Immature natural killer cell (primary cell): ENCODE results near the gene IL18. TPM values are rescaled to one million over a fixed set of nuclear protein-coding genes. Genes with fewer than 3 reads are reported as not detected.
A peak's percentile ranks its signal among the peaks of the same experiment; 100 is the strongest.
"Not testable (repeated sequence)": the region's sequence is repeated elsewhere in the genome, so short reads cannot be mapped to it uniquely, and the experiment has no call there.

ENCODE experiments used
- DNase-seq, 3 donors: peaks; one replicate each; pipeline ENCODE4 v3.0.0; 2022; ENCODE audit warnings: mixed read lengths in 1 of 3
- H3K27ac Mint-ChIP-seq, 6 donors: one replicate each; pipeline ENCODE4 v1.8.0; 2020; ENCODE audit warnings: mixed read lengths in 6 of 6, mild to moderate bottlenecking in 5 of 6, inconsistent platforms in 4 of 6, moderate library complexity in 3 of 6
- H3K27me3 Mint-ChIP-seq, 3 donors: one replicate each; pipeline ENCODE4 v1.8.0; 2020 to 2021; ENCODE audit warnings: low read depth in 3 of 3, mild to moderate bottlenecking in 3 of 3, mixed read lengths in 3 of 3, moderate library complexity in 3 of 3, inconsistent platforms in 1 of 3
- H3K36me3 Mint-ChIP-seq, 3 donors: one replicate each; pipeline ENCODE4 v1.8.0; 2020; ENCODE audit warnings: mixed read lengths in 3 of 3, inconsistent platforms in 2 of 3, mild to moderate bottlenecking in 2 of 3
- H3K4me1 Mint-ChIP-seq, 2 donors: one replicate each; pipeline ENCODE4 v1.8.0; 2020; ENCODE audit warnings: inconsistent platforms in 2 of 2, mild to moderate bottlenecking in 2 of 2, mixed read lengths in 2 of 2, moderate library complexity in 1 of 2
- H3K4me3 Mint-ChIP-seq, 5 donors: one replicate each; pipeline ENCODE4 v1.8.0; 2020; ENCODE audit warnings: mild to moderate bottlenecking in 5 of 5, mixed read lengths in 5 of 5, inconsistent platforms in 3 of 5, moderate library complexity in 3 of 5
- H3K9me3 Mint-ChIP-seq, 6 donors: one replicate each; pipeline ENCODE4 v1.8.0; 2020; ENCODE audit warnings: mild to moderate bottlenecking in 6 of 6, mixed read lengths in 6 of 6, inconsistent platforms in 4 of 6, moderate library complexity in 3 of 6
- polyA plus RNA-seq, 3 donors: library from polyadenylated mRNA; unstranded; fragments of 300-500 nt; fragmentation: Illumina TruSeq; gene quantifications; one replicate each; pipeline ENCODE4 v1.2.3, GENCODE V29; 2021

IL18 gene
- polyA plus RNA-seq, result 10 to 100 TPM in 2 of 3 donors, 1 to 10 TPM in 1; 6.8 to 20.4 (median 11.2) TPM

DNA sequence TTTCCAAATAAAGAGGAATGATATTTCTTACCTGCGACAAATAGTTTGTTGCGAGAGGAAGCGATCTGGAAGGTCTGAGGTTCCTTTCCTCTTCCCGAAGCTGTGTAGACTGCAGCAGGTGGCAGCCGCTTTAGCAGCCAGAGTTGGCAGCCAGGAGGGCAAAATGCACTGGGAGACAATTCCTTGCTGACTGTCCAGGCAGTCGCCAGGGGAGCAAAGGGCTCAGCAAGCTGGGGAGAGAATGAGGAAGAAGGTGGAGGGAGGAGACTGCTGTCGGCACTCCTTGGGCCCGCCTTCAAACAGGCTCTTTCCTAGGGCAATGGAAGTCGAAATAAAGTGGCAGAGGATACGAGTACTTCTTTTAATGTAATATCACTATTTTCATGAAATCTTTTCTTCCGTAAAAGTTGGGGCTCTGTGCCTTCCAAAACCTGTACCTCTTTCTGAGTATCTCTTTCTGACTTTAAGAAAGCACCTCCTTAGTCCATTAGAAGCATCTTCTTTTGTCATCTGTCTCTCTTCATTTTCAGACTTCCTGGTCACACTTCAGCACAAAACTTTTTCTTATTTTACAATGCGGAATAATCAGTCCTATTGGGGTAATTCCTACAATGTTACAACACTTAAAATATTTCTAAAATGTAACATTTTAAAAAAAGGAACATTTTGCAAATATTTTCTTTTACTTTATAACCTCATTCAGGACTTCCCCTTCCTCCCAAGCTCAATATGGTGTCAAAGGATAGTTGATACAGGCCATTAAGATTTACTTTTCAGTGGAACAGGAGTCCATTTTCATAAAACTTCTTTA lies at the start of gene IL18:
Gene IL18 (minus strand): TSS at position 220 of the 811 bp plus-strand sequence. CDS start 9,041 bp downstream, outside the sequence.
- no peaks in the 10 kb centered on the region for H3K9me3 Mint-ChIP-seq
- H3K27ac Mint-ChIP-seq, result peak within 1 kb of the TSS; percentile 62 to 88 (median 75)

DNA sequence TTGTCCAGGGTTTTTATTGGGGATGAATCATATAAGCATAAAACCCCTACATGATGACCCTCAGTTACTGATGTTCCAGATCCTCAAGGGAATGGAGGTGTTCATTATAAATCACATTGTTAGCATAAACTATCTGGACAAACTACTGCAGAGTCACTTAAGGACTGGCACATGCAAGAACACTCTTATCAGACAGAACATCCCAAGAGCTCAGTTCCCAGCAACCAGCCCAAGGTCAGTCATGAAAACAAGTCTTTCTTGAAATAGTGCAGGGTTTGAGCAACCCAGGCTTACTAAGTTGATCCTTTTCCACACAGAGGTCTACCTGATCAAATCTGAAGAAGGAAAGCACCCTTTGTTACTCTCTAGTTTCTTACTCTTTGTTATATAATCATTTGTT lies 48.8 kb upstream of the IL18 start:
- H3K27me3 Mint-ChIP-seq, result peaks cover 0 to 2% (median 0%) of the 10 kb centered on the region in 3 donors
- DNase-seq, result no peak
- no peaks in the 10 kb centered on the region for H3K9me3 Mint-ChIP-seq
- H3K4me3 Mint-ChIP-seq, result no peak overlapping the region
- no peaks in the 10 kb centered on the region for H3K36me3 Mint-ChIP-seq
- peaks cover 0 to 14% of the 10 kb centered on the region in 2 donors for H3K4me1 Mint-ChIP-seq
- H3K27ac Mint-ChIP-seq, result no peak overlapping the region

More for the DNA sequence above, at the start of gene IL18:
- Mint-ChIP-seq H3K36me3 (peaks cover 0 to 13% (median 4%) of the 10 kb centered on the region in 3 donors), H3K4me3 (peak within 1 kb of the TSS; percentile 80 to 93 (median 89)), H3K27me3 (peaks cover 0 to 7% (median 4%) of the 10 kb centered on the region in 3 donors), H3K4me1 (peaks cover 26 to 61% of the 10 kb centered on the region in 2 donors)
- DNase-seq, result peak in 1 of 3 donors; percentile 12

DNA sequence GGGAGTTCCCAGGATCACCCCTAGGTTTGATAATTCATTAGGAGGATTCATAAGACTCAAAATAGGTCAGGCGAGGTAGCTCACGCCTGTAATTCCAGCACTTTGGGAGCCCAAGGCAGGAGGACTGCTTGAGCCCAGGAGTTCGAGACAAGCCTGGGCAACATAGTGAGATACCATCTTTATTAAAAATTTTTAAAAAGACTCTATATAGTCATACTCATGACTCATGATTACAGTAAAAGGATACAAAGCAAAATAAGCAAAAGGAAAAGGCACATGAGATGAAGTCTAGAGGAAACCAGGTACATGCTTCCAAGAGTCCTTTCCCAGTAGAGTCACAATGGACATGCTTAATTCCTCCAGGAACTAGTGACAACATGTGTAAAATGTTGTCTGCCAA lies 48.4 kb upstream of the IL18 start:
- H3K4me1 Mint-ChIP-seq, result peaks cover 0 to 14% of the 10 kb centered on the region in 2 donors
- peaks cover 0 to 4% (median 0%) of the 10 kb centered on the region in 3 donors for H3K27me3 Mint-ChIP-seq
- H3K36me3 Mint-ChIP-seq, result no peaks in the 10 kb centered on the region
- H3K4me3 Mint-ChIP-seq, result peak overlapping the region in 1 of 5 donors; percentile 67
- DNase-seq, result no peak
- H3K27ac Mint-ChIP-seq, result no peak overlapping the region
- no peaks in the 10 kb centered on the region for H3K9me3 Mint-ChIP-seq

DNA sequence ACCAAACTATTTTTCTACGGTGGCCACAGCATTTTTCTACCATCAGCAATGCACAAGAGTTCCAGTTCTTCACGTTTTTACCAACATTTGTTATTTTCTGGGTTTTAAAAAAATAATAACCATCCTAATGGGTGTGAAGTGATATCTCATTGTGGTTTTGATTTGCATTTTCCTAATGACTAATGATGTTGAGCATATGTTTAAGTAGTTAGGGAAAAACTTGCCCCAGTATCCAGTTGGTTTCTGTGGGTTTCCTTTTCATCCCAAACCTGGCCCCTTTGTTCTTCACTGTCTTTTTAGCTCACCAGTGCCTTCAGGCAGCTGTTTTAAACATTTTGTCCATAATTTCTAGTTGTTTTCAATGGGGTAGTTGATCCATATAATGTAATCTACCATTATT lies 47.6 kb upstream of the IL18 start:
- H3K27me3 Mint-ChIP-seq, result peaks cover 0 to 7% (median 0%) of the 10 kb centered on the region in 3 donors
- H3K9me3 Mint-ChIP-seq, result no peaks in the 10 kb centered on the region
- peak overlapping the region in 2 of 5 donors; percentile 29 to 67 for H3K4me3 Mint-ChIP-seq
- H3K4me1 Mint-ChIP-seq, result peaks cover 0 to 14% of the 10 kb centered on the region in 2 donors
- H3K27ac Mint-ChIP-seq, result peak overlapping the region in 1 of 6 donors; percentile 12
- H3K36me3 Mint-ChIP-seq, result no peaks in the 10 kb centered on the region
- DNase-seq, result peak in 1 of 3 donors; percentile 4

DNA sequence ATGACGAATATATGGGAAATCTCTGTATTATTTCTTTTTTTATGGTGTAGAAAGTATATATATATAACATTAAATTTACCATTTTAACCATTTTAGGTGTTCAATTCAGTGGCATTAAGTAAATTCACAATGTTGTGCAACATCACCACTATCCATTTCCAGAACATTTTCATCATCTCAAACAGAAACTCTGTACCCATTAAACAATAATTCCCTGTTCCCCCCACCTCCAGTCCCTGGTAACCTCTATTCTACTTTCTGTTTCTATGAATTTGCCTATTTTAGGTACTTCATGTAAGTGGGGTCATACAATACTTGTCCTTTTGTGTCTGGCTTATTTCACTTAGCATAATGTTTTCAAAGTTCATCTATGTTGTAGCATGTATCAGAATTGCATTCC lies 47.0 kb upstream of the IL18 start:
- no peak overlapping the region for H3K27ac Mint-ChIP-seq
- no peaks in the 10 kb centered on the region for H3K9me3 Mint-ChIP-seq
- H3K36me3 Mint-ChIP-seq, result no peaks in the 10 kb centered on the region
- peaks cover 0 to 14% of the 10 kb centered on the region in 2 donors for H3K4me1 Mint-ChIP-seq
- DNase-seq, result no peak
- H3K27me3 Mint-ChIP-seq, result peaks cover 0 to 8% (median 0%) of the 10 kb centered on the region in 3 donors
- no peak overlapping the region for H3K4me3 Mint-ChIP-seq

DNA sequence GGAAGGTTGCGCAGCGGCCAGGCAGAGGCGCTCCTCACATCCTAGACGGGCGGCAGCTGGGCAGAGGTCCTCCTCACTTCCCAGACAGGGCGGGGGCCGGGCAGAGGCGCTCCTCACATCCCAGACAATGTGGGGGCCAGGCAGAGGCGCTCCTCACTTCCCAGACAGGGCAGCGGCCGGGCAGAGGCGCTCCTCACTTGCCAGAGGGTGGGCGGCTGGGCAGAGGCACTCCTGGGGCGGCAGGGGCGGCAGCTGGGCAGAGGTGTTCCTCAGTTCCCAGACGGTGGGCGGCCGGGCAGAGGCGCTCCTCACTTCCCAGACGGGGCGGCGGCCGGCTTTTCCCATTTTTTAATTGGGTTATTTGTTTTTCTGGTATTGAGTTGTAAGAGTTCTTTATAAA lies 42.2 kb upstream of the IL18 start:
- DNase-seq, result no peak
- Mint-ChIP-seq H3K9me3 (no peaks in the 10 kb centered on the region), H3K4me1 (peaks cover 0 to 3% of the 10 kb centered on the region in 2 donors), H3K4me3 (no peak overlapping the region), H3K27ac (no peak overlapping the region), H3K27me3 (peaks cover 0 to 6% (median 3%) of the 10 kb centered on the region in 3 donors), H3K36me3 (peaks cover 0 to 5% (median 0%) of the 10 kb centered on the region in 3 donors)

DNA sequence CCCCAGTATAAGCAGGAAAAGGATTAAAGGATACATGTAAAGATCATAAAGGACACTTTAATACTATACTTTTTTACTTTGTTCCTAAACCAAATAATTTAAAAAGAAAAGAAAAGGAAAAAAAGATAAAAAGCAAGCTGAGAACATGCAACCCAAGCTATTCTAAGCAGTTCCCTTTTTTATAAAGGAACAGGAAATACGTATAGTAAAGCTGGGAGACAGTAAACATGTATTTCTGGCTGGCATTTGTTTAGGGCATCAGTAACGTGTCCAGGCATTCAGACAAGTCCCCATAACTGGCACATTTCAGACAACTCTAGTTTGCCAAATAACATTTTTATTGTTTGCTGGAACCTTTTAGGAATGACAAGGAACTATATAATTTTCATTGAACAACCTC lies 36.4 kb upstream of the IL18 start:
- Mint-ChIP-seq H3K4me1 (no peaks in the 10 kb centered on the region), H3K27ac (no peak overlapping the region), H3K4me3 (no peak overlapping the region), H3K36me3 (peaks cover 0 to 8% (median 5%) of the 10 kb centered on the region in 3 donors), H3K9me3 (no peaks in the 10 kb centered on the region), H3K27me3 (peaks cover 0 to 4% (median 3%) of the 10 kb centered on the region in 3 donors)
- DNase-seq, result no peak

DNA sequence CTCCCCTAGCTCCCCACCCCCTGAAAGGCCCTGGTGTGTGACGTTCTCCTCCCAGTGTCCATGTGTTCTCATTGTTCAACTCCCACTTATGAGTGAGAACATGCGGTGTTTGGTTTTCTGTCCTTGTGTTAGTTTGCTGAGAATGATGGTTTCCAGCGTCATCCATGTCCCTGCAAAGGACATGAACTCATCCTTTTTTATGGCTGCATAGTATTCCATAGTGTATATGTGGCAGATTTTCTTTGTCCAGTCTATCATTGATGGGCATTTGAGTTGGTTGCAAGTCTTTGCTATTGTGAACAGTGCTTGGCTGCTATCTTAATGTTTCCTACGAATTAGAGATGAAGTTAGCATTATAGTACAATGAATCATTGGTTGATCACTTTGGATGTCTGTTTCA lies 35.2 kb upstream of the IL18 start:
- H3K27ac Mint-ChIP-seq, DNase-seq, H3K27me3 Mint-ChIP-seq, H3K9me3 Mint-ChIP-seq, H3K36me3 Mint-ChIP-seq, H3K4me1 Mint-ChIP-seq, H3K4me3 Mint-ChIP-seq: not testable (repeated sequence)

DNA sequence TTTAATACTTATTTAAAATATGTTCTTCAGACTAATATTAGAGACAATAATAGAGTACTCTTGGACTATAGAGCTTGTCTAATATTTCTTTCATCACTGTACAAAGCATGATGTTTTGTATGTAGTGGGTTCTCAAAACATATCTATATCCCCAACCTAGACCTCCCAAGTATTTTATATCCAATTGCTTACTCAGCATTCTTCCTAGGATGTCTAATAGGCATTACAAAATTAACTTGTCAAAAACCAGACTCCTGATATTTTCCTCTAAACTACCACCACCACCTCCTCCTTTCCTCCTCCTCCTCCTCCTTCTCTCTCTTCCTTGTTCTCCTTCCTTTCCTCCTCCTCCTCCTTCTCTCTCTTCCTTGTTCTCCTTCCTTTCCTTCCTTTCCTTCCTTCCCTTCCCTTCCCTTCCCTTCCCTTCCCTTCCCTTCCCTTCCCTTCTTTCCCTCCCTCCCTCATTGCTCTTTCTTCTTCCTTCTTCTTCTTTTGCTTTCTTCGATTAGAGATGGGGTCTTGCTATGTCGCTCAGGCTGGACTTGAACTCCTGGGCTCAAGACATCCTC lies 32.7 kb upstream of the IL18 start:
- Mint-ChIP-seq H3K9me3 (no peaks in the 10 kb centered on the region), H3K4me1 (peaks cover 3 to 7% of the 10 kb centered on the region in 2 donors), H3K27me3 (peaks cover 0 to 4% (median 0%) of the 10 kb centered on the region in 3 donors), H3K4me3 (no peak overlapping the region), H3K27ac (no peak overlapping the region), H3K36me3 (peaks cover 0 to 8% (median 0%) of the 10 kb centered on the region in 3 donors)
- DNase-seq, result no peak

DNA sequence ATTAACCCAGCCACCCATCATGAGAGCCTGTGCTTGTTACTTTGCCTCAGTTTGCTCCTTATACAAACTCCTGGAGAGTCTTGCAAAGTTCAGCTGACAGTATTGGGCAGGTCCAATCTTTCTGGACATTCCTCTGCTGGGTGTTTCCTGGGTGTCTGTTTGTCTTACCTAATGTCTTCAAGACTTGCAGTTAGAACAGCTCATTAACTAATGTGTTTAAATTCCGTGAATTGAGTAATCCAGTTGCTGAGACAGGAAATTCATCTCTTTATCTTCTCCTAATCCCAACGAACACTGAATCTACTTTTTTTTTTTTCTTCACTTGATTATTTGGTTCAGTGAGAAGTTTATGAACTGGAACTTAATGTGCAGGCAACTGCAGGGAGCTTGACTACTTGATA lies 32.1 kb upstream of the IL18 start:
- Mint-ChIP-seq H3K9me3 (no peaks in the 10 kb centered on the region), H3K36me3 (peaks cover 0 to 8% (median 0%) of the 10 kb centered on the region in 3 donors), H3K27me3 (peaks cover 0 to 4% (median 0%) of the 10 kb centered on the region in 3 donors), H3K4me1 (peaks cover 3 to 8% of the 10 kb centered on the region in 2 donors), H3K27ac (no peak overlapping the region), H3K4me3 (no peak overlapping the region)
- DNase-seq, result no peak

DNA sequence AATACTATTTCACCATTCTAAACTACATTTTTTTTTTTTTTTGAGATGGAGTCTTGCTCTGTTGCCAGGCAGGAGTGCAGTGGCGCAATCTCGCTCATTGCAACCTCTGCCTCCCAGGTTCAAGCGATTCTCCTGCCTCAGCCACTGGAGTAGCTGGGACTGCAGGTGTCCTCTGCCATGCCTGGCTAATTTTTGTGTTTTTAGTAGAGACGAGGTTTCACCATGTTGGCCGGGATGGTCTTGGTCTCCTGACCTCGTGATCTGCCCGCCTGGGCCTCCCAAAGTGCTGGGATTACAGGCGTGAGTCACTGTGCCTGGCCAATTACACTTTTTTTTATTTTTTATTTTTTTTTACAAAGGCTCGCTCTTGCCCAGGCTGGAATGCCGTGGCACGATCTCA lies 31.2 kb upstream of the IL18 start:
- H3K9me3 Mint-ChIP-seq, H3K27me3 Mint-ChIP-seq, H3K27ac Mint-ChIP-seq, H3K4me3 Mint-ChIP-seq, H3K4me1 Mint-ChIP-seq, DNase-seq, H3K36me3 Mint-ChIP-seq: not testable (repeated sequence)

DNA sequence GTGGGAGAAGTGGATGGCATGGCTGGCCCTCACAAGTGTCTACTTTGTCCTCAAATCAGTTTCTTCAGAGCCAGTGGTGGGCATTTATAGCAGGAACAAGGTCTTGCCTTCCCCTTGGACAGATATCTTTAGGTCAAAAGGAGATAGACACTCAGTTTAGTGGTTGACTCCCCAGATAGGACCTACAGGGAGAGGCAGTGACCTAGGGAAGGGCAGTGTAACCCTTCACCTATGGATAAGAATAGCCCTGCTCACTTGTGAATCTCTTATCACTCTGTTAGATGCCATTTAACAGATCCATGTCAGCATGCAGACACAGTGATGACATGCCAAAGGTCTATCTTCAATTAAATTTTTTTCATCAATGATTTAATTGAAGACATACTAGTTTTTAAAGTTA lies 22.4 kb upstream of the IL18 start:
- Mint-ChIP-seq H3K27ac (no peak overlapping the region), H3K27me3 (no peaks in the 10 kb centered on the region), H3K4me3 (no peak overlapping the region), H3K9me3 (no peaks in the 10 kb centered on the region), H3K36me3 (no peaks in the 10 kb centered on the region), H3K4me1 (peaks cover 6 to 23% of the 10 kb centered on the region in 2 donors)
- DNase-seq, result no peak

DNA sequence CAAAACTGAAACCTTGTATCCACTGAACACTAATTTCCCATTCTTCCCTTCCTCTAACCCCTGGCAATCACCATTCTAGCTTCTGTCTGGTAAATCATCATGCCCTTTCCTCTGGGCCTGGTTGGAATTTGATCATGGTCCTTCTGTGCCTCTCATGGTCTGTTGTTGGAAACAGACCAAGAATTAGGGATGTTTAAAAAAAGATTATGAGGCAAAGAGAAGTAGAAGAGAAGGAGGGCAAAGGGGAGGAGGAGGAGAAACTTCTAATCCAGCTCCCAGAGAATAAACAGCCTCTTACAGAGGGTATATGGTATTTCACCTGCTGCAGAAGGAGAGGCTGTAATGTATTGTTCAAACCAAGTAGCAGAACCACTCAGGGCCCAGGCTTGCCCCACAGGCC lies 22.0 kb upstream of the IL18 start:
- H3K36me3 Mint-ChIP-seq, result no peaks in the 10 kb centered on the region
- no peak overlapping the region for H3K4me3 Mint-ChIP-seq
- H3K27ac Mint-ChIP-seq, result no peak overlapping the region
- H3K4me1 Mint-ChIP-seq, result peaks cover 6 to 23% of the 10 kb centered on the region in 2 donors
- H3K27me3 Mint-ChIP-seq, result no peaks in the 10 kb centered on the region
- H3K9me3 Mint-ChIP-seq, result no peaks in the 10 kb centered on the region
- DNase-seq, result no peak

DNA sequence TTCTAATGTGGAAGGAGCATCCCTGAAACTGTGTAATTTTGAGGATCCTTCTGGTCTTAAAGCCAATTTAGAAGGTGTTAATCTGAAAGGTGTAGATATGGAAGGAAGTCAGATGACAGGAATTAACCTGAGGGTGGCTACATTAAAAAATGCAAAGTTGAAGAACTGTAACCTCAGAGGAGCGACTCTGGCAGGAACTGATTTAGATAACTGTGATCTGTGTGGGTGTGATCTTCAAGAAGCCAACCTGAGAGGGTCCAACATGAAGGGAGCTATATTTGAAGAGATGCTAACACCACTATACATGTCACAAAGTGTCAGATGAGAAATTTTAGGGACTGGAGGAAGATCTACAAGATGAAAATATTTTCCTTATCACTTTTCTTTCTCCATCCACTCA lies 19.0 kb upstream of the IL18 start:
- H3K4me3 Mint-ChIP-seq, result no peak overlapping the region
- H3K36me3 Mint-ChIP-seq, result no peaks in the 10 kb centered on the region
- peaks cover 0 to 5% (median 4%) of the 10 kb centered on the region in 3 donors for H3K27me3 Mint-ChIP-seq
- H3K27ac Mint-ChIP-seq, result no peak overlapping the region
- H3K4me1 Mint-ChIP-seq, result peaks cover 24 to 41% of the 10 kb centered on the region in 2 donors
- H3K9me3 Mint-ChIP-seq, result no peaks in the 10 kb centered on the region
- DNase-seq, result no peak
